GM21723 (cell line): Measurements from ENCODE around the gene IL22RA1.

Source experiments
- ATAC-seq: cut with Tn5 transposase; IDR thresholded peaks from one replicate; pipeline ENCODE4 v1.9.1; 2021; ENCODE audit warnings: mild to moderate bottlenecking, moderate library complexity; ENCODE audit not compliant: unreplicated experiment

The IL22RA1 gene

GRCh38 chr1:24118410-24119242, 24.3 kb downstream of the IL22RA1 start:
- no peak for ATAC-seq

- ATAC-seq, result no peak
Measured at GRCh38 chr1:24117722-24118409, 25.1 kb downstream of the IL22RA1 start.

GRCh38 chr1:24117132-24117531, 25.8 kb downstream of the IL22RA1 start:
- ATAC-seq, result no peak

GRCh38 chr1:24114753-24115152, 28.2 kb downstream of the IL22RA1 start:
- ATAC-seq, result no peak

- no peak for ATAC-seq
Measured at GRCh38 chr1:24113641-24114033, 29.3 kb downstream of the IL22RA1 start.

- ATAC-seq, result no peak
Measured at GRCh38 chr1:24111996-24112779, 30.8 kb downstream of the IL22RA1 start, which contains the start of gene MYOM3. TSS of gene MYOM3 (minus strand) at chr1:24112135. CDS start at chr1:24108636, 3,499 bp downstream.

- ATAC-seq, result no peak
Measured at GRCh38 chr1:24111262-24111995, 31.5 kb downstream of the IL22RA1 start.

- ATAC-seq, result no peak
Measured at GRCh38 chr1:24110642-24111261, 32.2 kb downstream of the IL22RA1 start.

GRCh38 chr1:24109686-24110475, 33.1 kb downstream of the IL22RA1 start:
- ATAC-seq, result no peak

GRCh38 chr1:24109166-24109483, 33.8 kb downstream of the IL22RA1 start:
- ATAC-seq, result no peak

- no peak for ATAC-seq
Measured at GRCh38 chr1:24108334-24109165, 34.4 kb downstream of the IL22RA1 start.

- ATAC-seq, result no peak
Measured at GRCh38 chr1:24107462-24108138, 35.3 kb downstream of the IL22RA1 start.

GRCh38 chr1:24105368-24106160, 37.4 kb downstream of the IL22RA1 start:
- ATAC-seq, result no peak

GRCh38 chr1:24104854-24105253, 38.1 kb downstream of the IL22RA1 start:
- no peak for ATAC-seq

- ATAC-seq, result no peak
Measured at GRCh38 chr1:24103879-24104278, 39.1 kb downstream of the IL22RA1 start.

- no peak for ATAC-seq
Measured at GRCh38 chr1:24103408-24103807, 39.5 kb downstream of the IL22RA1 start.

- no peak for ATAC-seq
Measured at GRCh38 chr1:24102961-24103360, 40.0 kb downstream of the IL22RA1 start.
